ENCODE measurements around the gene SLC66A2. TPM values are rescaled to one million over a fixed set of nuclear protein-coding genes. Genes with fewer than 3 reads are reported as not detected.
"Not testable (repeated sequence)": the region's sequence is repeated elsewhere in the genome, so short reads cannot be mapped to it uniquely, and the experiment has no call there.

Gene SLC66A2
- total RNA-seq, 1 donor, result 108 TPM

DNA sequence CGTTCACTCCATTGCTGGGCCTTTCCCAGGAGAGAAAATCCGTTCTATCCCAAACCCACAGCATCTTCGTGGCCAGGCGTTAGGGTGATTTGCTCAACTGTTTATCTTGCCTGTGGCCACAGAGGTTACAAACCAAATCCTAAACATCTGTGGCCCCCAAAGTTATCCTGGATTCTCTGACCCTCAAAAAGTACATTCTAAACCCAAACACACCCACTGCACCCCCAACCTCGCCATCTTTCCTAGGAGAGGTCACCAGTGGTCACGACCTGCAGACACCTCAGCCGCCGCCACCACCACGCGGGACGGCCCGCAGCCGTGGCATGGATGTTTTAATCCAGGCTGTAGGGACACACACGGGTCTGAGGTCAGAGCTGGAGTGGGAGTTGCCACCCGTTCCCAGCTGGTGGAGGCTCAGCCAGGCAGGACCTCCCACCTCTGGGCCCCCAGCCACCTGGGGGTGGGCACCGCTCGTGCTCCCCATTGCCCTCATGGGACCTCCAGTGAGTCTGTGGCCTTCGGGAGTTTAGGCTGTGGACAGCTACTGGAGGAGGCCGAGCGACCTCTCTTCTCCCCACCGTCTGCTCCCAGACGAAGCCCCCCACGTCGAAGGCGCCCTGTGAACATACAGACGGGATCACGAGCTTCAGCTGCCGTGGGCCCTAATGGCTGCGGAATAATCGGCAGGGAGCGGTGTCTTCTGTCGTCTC is 81.7 kb downstream of the SLC66A2 start:
- DNase-seq (ENCODE audit: low read depth in 2 of 3, low spot score in 2 of 3), result no peak

DNA sequence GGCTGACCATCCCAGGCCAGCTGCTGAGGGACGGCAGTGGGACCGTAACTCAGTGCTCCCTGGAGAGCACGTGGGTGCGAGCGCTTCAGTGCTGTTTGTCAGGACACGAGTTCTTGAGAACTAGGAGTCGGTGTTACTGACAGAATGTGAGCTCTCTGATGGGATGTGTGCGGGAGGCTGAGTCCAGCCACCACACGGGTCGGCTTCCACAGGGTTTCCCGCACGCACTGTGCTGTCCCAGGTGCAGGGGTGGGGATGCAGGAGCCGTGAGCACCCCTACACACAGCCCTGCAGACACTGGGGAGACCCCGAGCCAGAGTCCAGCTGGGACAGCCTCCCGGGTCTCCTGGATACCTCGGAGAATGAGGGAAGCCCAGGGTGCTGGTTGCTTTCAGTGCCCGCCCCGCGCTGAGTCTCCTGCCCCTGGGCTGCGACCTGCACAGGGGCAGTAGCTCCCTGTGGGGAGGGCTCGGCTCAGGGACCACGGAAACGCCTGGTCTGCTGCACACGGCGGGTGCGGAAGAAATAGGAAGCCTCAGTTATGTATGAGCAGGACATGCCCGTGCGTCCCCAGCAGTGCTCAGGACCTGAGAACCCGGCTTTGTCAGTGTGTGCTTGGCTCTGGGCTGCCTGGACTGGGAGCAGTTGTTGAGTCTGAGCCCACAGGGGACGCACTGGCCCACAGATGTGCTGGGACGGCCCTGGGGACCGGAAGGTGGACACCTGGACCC is 82.5 kb downstream of the SLC66A2 start:
- no peak for DNase-seq (ENCODE audit: low read depth in 2 of 3, low spot score in 2 of 3)

DNA sequence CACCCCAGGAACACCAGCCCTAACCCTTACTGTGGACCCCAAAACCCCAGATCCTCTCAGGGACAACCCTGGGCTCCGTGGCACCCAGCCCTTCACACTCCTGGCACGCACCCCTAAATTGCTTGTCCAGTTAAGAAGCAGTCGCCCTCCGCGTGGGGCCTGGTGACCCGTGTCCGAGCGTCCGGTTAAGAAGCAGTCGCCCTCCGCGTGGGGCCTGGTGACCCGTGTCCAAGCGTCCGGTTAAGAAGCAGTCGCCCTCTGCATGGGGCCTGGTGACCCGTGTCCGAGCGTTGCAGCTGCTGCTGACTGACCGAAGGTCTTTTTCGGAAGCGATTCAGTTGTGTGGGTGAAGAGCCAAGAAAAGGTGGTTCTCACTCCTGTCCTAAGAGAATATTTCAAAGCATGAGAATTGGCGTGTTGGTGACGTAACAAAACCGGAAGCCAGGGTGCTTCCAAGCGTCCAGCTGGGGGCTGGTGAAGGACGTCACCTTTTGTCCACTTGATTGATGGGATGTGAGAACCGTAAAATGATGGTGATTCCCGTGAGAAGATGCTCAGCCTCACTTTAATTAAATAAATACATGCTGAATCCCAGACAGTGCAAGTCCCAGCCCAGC is 83.2 kb downstream of the SLC66A2 start:
- DNase-seq (ENCODE audit: low read depth in 2 of 3, low spot score in 2 of 3), result no peak

GRCh38 chr18:79867666-79868065 is 83.8 kb downstream of the SLC66A2 start:
- no peak for DNase-seq (ENCODE audit: low read depth in 2 of 3, low spot score in 2 of 3)

DNA sequence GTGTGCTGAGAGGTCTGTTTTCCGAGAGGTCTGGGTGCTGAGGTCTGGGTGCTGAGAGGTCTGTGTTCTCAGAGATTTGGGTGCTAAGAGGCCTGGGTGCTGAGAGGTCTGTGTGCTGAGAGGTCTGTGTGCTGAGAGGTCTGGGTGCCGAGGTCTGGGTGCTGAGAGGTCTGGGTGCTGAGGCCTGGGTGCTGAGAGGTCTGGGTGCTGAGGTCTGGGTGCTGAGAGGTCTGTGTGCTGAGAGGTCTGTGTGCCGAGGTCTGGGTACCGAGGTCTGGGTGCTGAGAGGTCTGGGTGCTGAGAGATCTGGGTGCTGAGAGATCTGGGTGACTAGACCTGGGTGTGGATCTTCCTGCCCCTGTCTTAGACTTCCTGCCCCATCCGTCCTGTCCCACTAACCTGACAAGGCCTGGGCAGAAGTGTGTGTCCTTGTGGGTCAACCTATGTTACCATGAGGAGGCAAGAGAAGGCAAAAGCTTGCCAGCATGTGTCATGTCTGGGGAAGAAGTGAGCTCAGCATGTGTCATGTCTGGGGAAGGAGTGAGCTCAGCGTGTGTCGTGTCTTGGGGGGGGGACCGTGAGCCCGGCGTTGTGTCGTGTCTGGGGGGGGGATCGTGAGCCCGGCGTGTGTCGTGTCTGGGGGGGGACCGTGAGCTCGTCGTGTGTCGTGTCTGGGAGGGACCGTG is 84.4 kb downstream of the SLC66A2 start:
- DNase-seq (ENCODE audit: low read depth in 2 of 3, low spot score in 2 of 3), result no peak

GRCh38 chr18:79865951-79866350 is 85.5 kb downstream of the SLC66A2 start:
- DNase-seq (ENCODE audit: low read depth in 2 of 3, low spot score in 2 of 3), result not testable (repeated sequence)

DNA sequence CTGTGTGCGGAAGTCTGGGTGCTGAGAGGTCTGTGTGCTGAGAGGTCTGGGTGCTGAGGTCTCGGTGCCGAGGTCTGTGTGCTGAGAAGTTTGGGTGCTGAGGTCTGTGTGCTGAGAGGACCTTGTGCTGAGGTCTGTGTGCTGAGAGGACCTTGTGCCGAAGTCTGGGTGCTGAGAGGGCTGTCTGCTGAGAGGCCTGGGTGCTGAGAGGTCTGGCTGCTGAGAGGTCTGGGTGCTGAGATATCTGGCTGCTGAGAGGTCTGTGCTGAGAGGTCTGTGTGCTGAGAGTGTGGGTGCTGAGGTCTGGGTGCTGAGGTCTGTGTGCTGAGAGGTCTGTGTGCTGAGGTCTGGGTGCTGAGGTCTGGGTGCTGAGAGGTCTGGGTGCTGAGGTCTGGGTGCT is 86.5 kb downstream of the SLC66A2 start:
- DNase-seq (ENCODE audit: low read depth in 2 of 3, low spot score in 2 of 3), result not testable (repeated sequence)

- DNase-seq (ENCODE audit: low read depth in 2 of 3, low spot score in 2 of 3), result no peak
These were observed 87.3 kb downstream of the SLC66A2 start for GRCh38 chr18:79864006-79864725.

- no peak for DNase-seq (ENCODE audit: low read depth in 2 of 3, low spot score in 2 of 3)
These were observed 88.1 kb downstream of the SLC66A2 start for GRCh38 chr18:79863161-79864005.

DNA sequence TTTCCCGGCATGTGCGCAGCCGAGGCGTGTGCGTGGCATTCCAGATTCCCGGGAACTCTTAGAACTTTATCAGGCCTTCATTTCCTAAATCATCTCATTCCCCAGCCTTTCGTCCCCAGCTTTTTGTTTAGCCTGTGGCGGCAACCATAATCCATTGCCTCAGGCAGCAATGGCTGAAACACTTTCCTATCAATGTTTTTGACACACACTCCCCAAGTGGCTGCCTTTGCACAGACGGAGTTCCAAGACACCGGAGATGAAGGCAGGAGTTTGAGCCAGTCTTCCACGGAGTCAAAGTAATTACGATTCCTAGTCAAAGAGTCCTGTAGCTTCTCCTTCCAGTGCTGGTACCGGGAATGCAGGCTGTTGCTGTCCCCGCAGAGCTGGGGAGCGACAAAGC is 88.9 kb downstream of the SLC66A2 start:
- no peak for DNase-seq (ENCODE audit: low read depth in 2 of 3, low spot score in 2 of 3)

GRCh38 chr18:79861687-79862086 is 89.8 kb downstream of the SLC66A2 start:
- no peak for DNase-seq (ENCODE audit: low read depth in 2 of 3, low spot score in 2 of 3)

GRCh38 chr18:79859314-79859713 is 92.1 kb downstream of the SLC66A2 start:
- DNase-seq (ENCODE audit: low read depth in 2 of 3, low spot score in 2 of 3), result no peak

DNA sequence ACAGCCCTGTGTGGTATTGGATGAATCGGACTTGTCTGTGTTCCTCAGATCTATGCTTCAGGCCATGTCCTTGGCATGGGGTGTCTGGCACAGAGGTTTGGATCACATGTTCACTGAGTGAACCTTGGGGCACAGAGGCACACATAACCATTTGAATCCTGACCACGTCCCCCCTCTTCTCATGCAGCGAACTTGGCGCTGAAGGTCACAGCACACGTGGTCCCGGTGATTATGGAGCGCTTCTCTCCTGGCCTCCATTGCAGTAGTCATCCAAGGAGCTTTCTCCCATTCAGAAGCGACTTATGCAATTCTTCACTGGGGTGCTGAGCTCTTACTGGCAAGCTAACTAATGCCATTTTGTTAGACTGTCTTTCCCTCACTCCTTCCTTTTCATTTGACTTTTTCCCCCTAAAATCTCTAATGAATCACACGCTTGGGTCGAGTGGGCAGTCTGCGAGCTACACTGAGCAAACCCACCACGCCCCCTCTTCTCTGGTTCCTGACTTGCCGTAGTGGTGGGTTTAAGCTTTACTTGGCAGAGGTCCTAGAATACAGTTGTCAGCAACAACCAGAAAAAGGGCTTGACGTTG is 94.3 kb downstream of the SLC66A2 start:
- DNase-seq (ENCODE audit: low read depth in 2 of 3, low spot score in 2 of 3), result no peak

DNA sequence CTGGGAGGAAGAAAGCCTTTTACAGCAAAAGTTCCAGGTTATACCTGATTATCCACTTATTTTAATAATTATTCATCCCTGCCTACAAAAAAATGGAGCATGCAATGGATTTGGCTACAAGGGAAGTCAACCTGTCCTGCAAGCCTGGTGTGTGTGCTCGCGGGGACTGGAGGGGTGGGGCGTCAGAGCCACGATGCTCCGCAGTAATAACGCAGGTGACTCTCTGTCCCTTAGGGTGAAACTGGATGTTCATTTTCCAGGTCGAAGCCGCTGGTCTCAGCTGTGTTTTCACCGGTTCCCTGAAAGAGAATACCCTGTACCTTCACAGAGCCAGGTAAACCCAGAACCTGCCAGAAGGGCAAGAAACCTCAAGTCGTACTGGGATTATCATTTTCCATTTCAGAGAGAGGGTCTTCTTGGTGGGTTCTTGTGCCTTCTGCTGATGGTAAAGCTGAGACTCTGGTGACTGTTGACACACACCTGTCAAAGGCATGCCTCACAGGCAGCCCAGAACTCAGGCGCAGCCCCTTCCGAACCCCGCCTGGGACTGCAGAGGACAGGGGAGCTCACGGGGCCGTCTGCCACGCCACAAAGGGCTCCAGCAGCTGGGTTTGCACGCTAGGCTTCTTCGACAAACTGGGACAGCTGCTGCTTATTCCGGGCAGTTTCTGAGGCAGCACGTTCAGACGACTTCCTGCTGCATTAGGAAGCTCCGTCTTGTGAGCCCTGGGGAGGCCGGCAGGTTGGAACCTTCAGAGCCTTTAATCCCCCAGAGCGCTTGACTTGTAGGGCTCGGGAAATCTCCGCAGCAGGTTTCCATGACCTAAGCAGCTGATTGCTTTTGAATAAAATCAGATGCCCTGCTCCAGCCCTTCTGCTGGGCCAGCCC is 95.1 kb downstream of the SLC66A2 start:
- peak in 2 of 3 donors; percentile 35 to 64 for DNase-seq (ENCODE audit: low read depth in 2 of 3, low spot score in 2 of 3)

DNA sequence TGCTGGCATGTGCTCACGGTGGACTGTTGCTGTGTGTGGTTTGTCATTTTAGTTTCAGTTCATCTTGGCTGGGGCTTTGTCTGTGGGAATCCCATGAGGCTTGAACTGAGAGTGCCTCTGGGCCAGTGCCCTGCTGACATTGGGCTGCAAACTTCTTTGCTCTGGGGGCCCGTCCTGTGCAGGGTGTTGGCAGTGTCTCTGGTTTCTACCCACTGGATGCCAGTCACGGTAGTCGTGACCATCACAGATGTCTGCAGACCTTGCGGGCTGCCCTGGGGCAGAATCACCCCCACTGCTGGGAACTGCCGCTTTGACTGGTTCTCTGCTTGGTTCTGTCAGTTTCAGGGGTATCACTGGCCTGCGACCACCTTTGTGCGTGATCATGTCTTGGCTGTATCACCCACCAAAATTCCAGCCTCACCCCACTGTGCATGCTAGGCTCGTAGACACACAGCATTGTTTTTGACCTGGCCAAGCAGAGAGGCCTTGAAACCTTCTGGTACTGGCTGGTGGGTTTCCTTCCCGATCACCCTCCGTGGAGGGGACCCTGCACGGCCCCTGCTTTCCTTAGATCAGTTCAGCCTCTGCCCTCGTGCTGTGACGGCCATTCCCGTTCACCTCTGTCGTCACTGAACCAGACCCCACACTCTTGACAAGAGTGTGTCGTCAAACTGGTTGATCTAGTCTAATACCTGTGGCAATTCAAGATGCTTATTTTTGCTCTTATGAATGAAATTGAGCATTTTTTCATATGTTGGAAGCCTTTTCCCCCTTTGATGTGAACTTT is 96.1 kb downstream of the SLC66A2 start:
- DNase-seq (ENCODE audit: low read depth in 2 of 3, low spot score in 2 of 3), result no peak

GRCh38 chr18:79853993-79854364 is 97.5 kb downstream of the SLC66A2 start:
- DNase-seq (ENCODE audit: low read depth in 2 of 3, low spot score in 2 of 3), result no peak

DNA sequence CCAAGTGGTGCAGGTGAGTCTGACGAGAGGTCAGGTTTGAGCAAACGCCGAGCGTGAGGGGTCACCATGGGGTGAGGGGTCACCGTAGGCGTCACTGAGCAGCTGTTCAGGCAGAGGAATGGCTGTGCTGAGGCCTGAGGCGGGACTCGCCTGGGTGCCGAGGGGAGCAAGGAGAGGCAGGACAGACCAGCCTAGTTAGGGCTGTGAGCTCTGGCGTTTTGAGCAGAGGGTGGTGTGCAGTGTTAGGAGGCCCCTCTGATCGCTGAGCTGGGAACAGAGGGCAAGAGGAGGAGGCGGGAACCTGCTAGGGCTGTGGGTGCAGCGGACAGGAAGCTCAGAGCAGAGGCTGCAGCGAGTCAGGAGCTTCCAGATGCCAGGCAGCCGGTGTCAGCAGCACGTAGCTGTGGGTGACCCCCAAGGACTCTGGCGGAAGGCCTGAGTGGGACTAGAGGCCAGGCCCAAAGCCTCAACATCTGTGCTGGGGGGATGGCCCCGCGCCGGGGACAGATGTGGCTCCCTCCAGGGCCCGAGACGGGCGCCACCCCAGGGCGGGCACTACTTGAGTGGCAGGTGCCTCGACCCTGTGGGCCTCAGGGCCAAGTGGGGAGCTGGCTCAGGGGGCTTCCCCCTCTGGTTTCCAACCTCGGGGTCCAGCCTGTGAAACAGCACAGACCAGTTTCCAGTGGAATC is 98.0 kb downstream of the SLC66A2 start:
- DNase-seq (ENCODE audit: low read depth in 2 of 3, low spot score in 2 of 3), result no peak
